ENCODE measurements around the gene MICU2. TPM values are rescaled to one million over a fixed set of nuclear protein-coding genes. Genes with fewer than 3 reads are reported as not detected.
A peak's percentile ranks its signal among the peaks of the same experiment; 100 is the strongest.

The MICU2 gene
- total and polyA plus RNA-seq, 2 of the 13 experiments (the other 11 are each of a cell fraction or from before 2014, with no cell fraction given), result 31.7 to 42.4 TPM

- TF ChIP-seq TFE3 (CRISPR knock-in tag; IDR thresholded peaks at IDR 0.05) (peak; percentile 41; the same call in 1 of the 2 replicates), RFXANK (CRISPR knock-in tag; IDR thresholded peaks at IDR 0.05) (peak; percentile 48; the same call in 1 of the 2 replicates), ATF1 (CRISPR knock-in tag; IDR thresholded peaks at IDR 0.05) (no peak), HIC2 (CRISPR knock-in tag; IDR thresholded peaks at IDR 0.05; ENCODE audit: low read depth) (no peak), ZNF788 (CRISPR knock-in tag; IDR thresholded peaks at IDR 0.05; ENCODE audit: borderline replicate concordance) (peak; percentile 96), ARID3A (IDR thresholded peaks at IDR 0.05; ENCODE audit: low read depth, low read length) (no peak; the same call in 1 of the 2 replicates), FOSL1 (CRISPR knock-in tag; IDR thresholded peaks at IDR 0.05; ENCODE audit: borderline replicate concordance) (no peak), FLYWCH1 (CRISPR knock-in tag; IDR thresholded peaks at IDR 0.05) (no peak), ASH2L (IDR thresholded peaks at IDR 0.05; ENCODE audit: insufficient read length, low read depth, low read length) (peak; percentile 96), AKNA (CRISPR knock-in tag; IDR thresholded peaks at IDR 0.05; ENCODE audit: borderline replicate concordance) (no peak), AKAP8 (CRISPR knock-in tag; IDR thresholded peaks at IDR 0.05) (no peak), RBM39 (IDR thresholded peaks at IDR 0.05; ENCODE audit: low read depth, low read length, poor library complexity, severe bottlenecking) (peak; percentile 93), CHD2 (IDR thresholded peaks at IDR 0.05; ENCODE audit: low read depth, low read length) (peak; percentile 98), ZNF30 (CRISPR knock-in tag; IDR thresholded peaks at IDR 0.05) (no peak), ZFP41 (CRISPR knock-in tag; IDR thresholded peaks at IDR 0.05; ENCODE audit: borderline replicate concordance) (0 out of 2 replicates have a peak, but pooled peaks have one; percentile 37), MXI1 (IDR thresholded peaks at IDR 0.05; ENCODE audit: borderline replicate concordance, low read depth, low read length) (peak; percentile 52; the same call in 1 of the 3 replicates)
Measured at GRCh38 chr13:21603531-21604448, at the start of gene MICU2 (continued).

Measured in HepG2 (cell line).